ENCODE measurements around the gene VPS37B.

GRCh38 chr12:122902854-122903692, 7.1 kb upstream of the VPS37B start:
- TF ChIP-seq POLR2A (IDR thresholded peaks at IDR 0.05) (no peak), CTCF (IDR thresholded peaks at IDR 0.05) (no peak)

Data from uterus (tissue), 2 donors.